Measurements from ENCODE around the gene ZMAT3. TPM values are rescaled to one million over a fixed set of nuclear protein-coding genes. Genes with fewer than 3 reads are reported as not detected.

Gene ZMAT3
- polyA plus RNA-seq, 1 experiment: 41.4 TPM

GRCh38 chr3:179107617-179108016 is 36.0 kb upstream of the ZMAT3 start:
- CTCF ChIA-PET: interaction anchor here (0.6 to 2.1 kb wide), 4 partner anchors 9 to 209 kb away, joined by 3 to 11 read pairs (median 4); no protein-coding TSS in a partner anchor
- no peak for DNase-seq (ENCODE audit: low read depth)
- no peak for TF ChIP-seq CTCF (IDR thresholded peaks at IDR 0.05; ENCODE audit: insufficient read depth, low read depth, low read length)
- POLR2A ChIA-PET: no interaction called here
- Histone ChIP-seq H3K27me3 (ENCODE audit: control insufficient read depth, insufficient read depth, low read length) (no peaks in the 10 kb centered on the region), H3K4me3 (ENCODE audit: low read depth, low read length) (no peak overlapping the region), H3K36me3 (ENCODE audit: control insufficient read depth, insufficient read depth, low read length) (no peaks in the 10 kb centered on the region)

GRCh38 chr3:179105881-179106280 is 34.3 kb upstream of the ZMAT3 start:
- Histone ChIP-seq H3K27me3 (ENCODE audit: control insufficient read depth, insufficient read depth, low read length) (no peaks in the 10 kb centered on the region), H3K4me3 (ENCODE audit: low read depth, low read length) (no peak overlapping the region), H3K36me3 (ENCODE audit: control insufficient read depth, insufficient read depth, low read length) (no peaks in the 10 kb centered on the region)
- POLR2A ChIA-PET: no interaction called here
- CTCF ChIA-PET: interaction anchor here (0.8 to 4.4 kb wide), 6 partner anchors 9 to 216 kb away, joined by 3 to 25 read pairs (median 4); no protein-coding TSS in a partner anchor
- no peak for DNase-seq (ENCODE audit: low read depth)
- TF ChIP-seq CTCF (IDR thresholded peaks at IDR 0.05; ENCODE audit: insufficient read depth, low read depth, low read length): no peak

GRCh38 chr3:179100652-179101051 is 29.0 kb upstream of the ZMAT3 start:
- Histone ChIP-seq H3K27me3 (ENCODE audit: control insufficient read depth, insufficient read depth, low read length) (no peaks in the 10 kb centered on the region), H3K4me3 (ENCODE audit: low read depth, low read length) (no peak overlapping the region), H3K36me3 (ENCODE audit: control insufficient read depth, insufficient read depth, low read length) (no peaks in the 10 kb centered on the region)
- ChIA-PET CTCF (interaction anchor here (1.1 to 1.4 kb wide), 4 partner anchors 85 to 221 kb away, joined by 3 to 6 read pairs (median 5); no protein-coding TSS in a partner anchor), POLR2A (no interaction called here)
- DNase-seq (ENCODE audit: low read depth): no peak
- TF ChIP-seq CTCF (IDR thresholded peaks at IDR 0.05; ENCODE audit: insufficient read depth, low read depth, low read length): no peak

- peak; percentile 27 for TF ChIP-seq CTCF (IDR thresholded peaks at IDR 0.05; ENCODE audit: insufficient read depth, low read depth, low read length)
- no peaks in the 10 kb centered on the region for H3K27me3 ChIP-seq (ENCODE audit: control insufficient read depth, insufficient read depth, low read length)
- ChIA-PET POLR2A (interaction anchor here (0.5 to 0.7 kb wide), 3 partner anchors 28 to 372 kb away, joined by 3 to 8 read pairs (median 5); no protein-coding TSS in a partner anchor), CTCF (interaction anchor here (1.0 to 2.1 kb wide), 5 partner anchors 10 to 223 kb away, joined by 3 to 9 read pairs (median 5); no protein-coding TSS in a partner anchor)
- DNase-seq (ENCODE audit: low read depth): no peak
- H3K4me3 ChIP-seq (ENCODE audit: low read depth, low read length): no peak overlapping the region
- H3K36me3 ChIP-seq (ENCODE audit: control insufficient read depth, insufficient read depth, low read length): no peaks in the 10 kb centered on the region
These were observed 26.9 kb upstream of the ZMAT3 start for GRCh38 chr3:179098388-179099077.

GRCh38 chr3:179093807-179094206 is 22.2 kb upstream of the ZMAT3 start:
- Histone ChIP-seq H3K4me3 (ENCODE audit: low read depth, low read length) (no peak overlapping the region), H3K27me3 (ENCODE audit: control insufficient read depth, insufficient read depth, low read length) (no peaks in the 10 kb centered on the region), H3K36me3 (ENCODE audit: control insufficient read depth, insufficient read depth, low read length) (no peaks in the 10 kb centered on the region)
- ChIA-PET POLR2A (no interaction called here), CTCF (interaction anchor here (0.7 to 1.6 kb wide), 2 partner anchors 10 to 196 kb away, joined by 3 to 6 read pairs; no protein-coding TSS in a partner anchor)
- TF ChIP-seq CTCF (IDR thresholded peaks at IDR 0.05; ENCODE audit: insufficient read depth, low read depth, low read length): no peak
- DNase-seq (ENCODE audit: low read depth): no peak
